22Rv1 (cell line): ENCODE results near the gene MEGF11.

Experiments
- ZFX ChIP-seq: fragments of 450-650 bp; IDR thresholded peaks from 2 replicates; pipeline ENCODE4 v1.6.1; 2017; ENCODE audit warnings: antibody characterized with exemption, borderline replicate concordance
- TF ChIP-seq, protein P1 (sequence below): fragments of 450-650 bp; IDR thresholded peaks from 2 replicates; pipeline ENCODE4 v1.5.1; 2017; ENCODE audit warnings: mild to moderate bottlenecking

DNA sequence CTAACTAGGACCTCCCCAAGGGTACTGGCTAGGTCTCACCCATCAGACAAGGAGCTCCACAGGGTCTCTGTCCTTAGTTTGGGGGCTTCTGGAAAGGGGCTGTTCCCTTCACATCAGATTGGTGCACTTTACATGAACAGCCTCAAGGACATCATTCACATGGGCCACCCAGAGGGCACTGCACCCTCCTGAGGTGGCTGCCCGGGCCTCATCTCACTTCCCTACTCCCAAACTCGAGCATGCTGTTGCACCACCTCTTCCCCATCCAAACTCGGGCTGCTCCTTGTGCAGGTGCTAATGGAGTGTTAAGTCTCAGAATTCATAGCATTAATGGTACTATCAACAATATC is 336.2 kb downstream of the MEGF11 start:
- TF ChIP-seq, protein P1, sequence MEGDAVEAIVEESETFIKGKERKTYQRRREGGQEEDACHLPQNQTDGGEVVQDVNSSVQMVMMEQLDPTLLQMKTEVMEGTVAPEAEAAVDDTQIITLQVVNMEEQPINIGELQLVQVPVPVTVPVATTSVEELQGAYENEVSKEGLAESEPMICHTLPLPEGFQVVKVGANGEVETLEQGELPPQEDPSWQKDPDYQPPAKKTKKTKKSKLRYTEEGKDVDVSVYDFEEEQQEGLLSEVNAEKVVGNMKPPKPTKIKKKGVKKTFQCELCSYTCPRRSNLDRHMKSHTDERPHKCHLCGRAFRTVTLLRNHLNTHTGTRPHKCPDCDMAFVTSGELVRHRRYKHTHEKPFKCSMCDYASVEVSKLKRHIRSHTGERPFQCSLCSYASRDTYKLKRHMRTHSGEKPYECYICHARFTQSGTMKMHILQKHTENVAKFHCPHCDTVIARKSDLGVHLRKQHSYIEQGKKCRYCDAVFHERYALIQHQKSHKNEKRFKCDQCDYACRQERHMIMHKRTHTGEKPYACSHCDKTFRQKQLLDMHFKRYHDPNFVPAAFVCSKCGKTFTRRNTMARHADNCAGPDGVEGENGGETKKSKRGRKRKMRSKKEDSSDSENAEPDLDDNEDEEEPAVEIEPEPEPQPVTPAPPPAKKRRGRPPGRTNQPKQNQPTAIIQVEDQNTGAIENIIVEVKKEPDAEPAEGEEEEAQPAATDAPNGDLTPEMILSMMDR = no peak
- TF ChIP-seq ZFX = no peak
